MCF 10A (cell line): ENCODE measurements around the gene XYLT1. TPM values are rescaled to one million over a fixed set of nuclear protein-coding genes. Genes with fewer than 3 reads are reported as not detected.

Experiments used
- BruUV-seq: library from RNA; stranded (reverse); fragments of 400-500 nt; replicated peaks from 2 replicates; lab custom pipeline; 2021; lab: Mats Ljungman, UMichigan
- CTCF ChIA-PET: fragments of 300-600 bp; sonication (Branson Sonifier 250); formaldehyde crosslinking; extraction: SDS; loops from one replicate; lab custom pipeline; 2021; ENCODE audit warnings: antibody characterized with exemption, inconsistent platforms; lab: Yijun Ruan, JAX
- POLR2A ChIA-PET: fragments of 300-600, 350-650 bp; sonication (Branson Sonifier 250); formaldehyde crosslinking; extraction: SDS; loops from one replicate; lab custom pipeline; 2020; ENCODE audit warnings: antibody characterized with exemption, inconsistent platforms; lab: Yijun Ruan, JAX
- DNase-seq: peaks from one replicate; pipeline ENCODE4 v3.0.0-alpha.2; 2018; ENCODE audit not compliant: unreplicated experiment
- H3K27ac Mint-ChIP-seq: one replicate; pipeline ENCODE4 v1.8.0; 2022; ENCODE audit warnings: mild to moderate bottlenecking, low read depth, mixed read lengths; ENCODE audit not compliant: unreplicated experiment
- H3K27me3 Mint-ChIP-seq: one replicate; pipeline ENCODE4 v1.8.0; 2022; ENCODE audit warnings: mixed read lengths; ENCODE audit not compliant: insufficient read depth, unreplicated experiment
- H3K36me3 Mint-ChIP-seq: one replicate; pipeline ENCODE4 v1.8.0; 2022; ENCODE audit warnings: mild to moderate bottlenecking, moderate library complexity, mixed read lengths; ENCODE audit not compliant: insufficient read depth, unreplicated experiment
- H3K4me1 Mint-ChIP-seq: one replicate; pipeline ENCODE4 v1.8.0; 2022; ENCODE audit warnings: mixed read lengths; ENCODE audit not compliant: insufficient read depth, unreplicated experiment
- H3K4me3 Mint-ChIP-seq: one replicate; pipeline ENCODE4 v1.8.0; 2022; ENCODE audit warnings: mild to moderate bottlenecking, moderate library complexity, mixed read lengths; ENCODE audit not compliant: unreplicated experiment
- H3K9me3 Mint-ChIP-seq: one replicate; pipeline ENCODE4 v1.8.0; 2022; ENCODE audit warnings: mixed read lengths; ENCODE audit not compliant: unreplicated experiment
- CTCF ChIP-seq: fragments of 200-600 bp; IDR thresholded peaks from one replicate; pipeline ENCODE4 v1.8.0; 2022; ENCODE audit warnings: antibody characterized with exemption, mild to moderate bottlenecking; ENCODE audit not compliant: unreplicated experiment
- intact Hi-C: fragments of 100-400 bp; cut with micrococcal nuclease; formaldehyde crosslinking; loops from 2 replicates; pipeline ENCODE4 v1.14.1; 2022
- total RNA-seq: library from RNA; stranded (reverse); gene quantifications from 2 replicates; pipeline ENCODE4 v1.2.3, GENCODE V29; 2022

XYLT1 gene
- total RNA-seq, 1 experiment from 2014 or later: not detected

- intact Hi-C loops: no loop called here
- no peak overlapping the region for H3K27ac Mint-ChIP-seq
- no TSS peak for BruUV-seq
- no peaks in the 10 kb centered on the region for H3K4me1 Mint-ChIP-seq
- DNase-seq: no peak
- peaks cover 20% of the 10 kb centered on the region for H3K9me3 Mint-ChIP-seq
- no peak overlapping the region for H3K4me3 Mint-ChIP-seq
- ChIA-PET POLR2A (no interaction called here), CTCF (no interaction called here)
- no peaks in the 10 kb centered on the region for H3K27me3 Mint-ChIP-seq
- TF ChIP-seq CTCF: no peak
- H3K36me3 Mint-ChIP-seq: no peaks in the 10 kb centered on the region
Measured at GRCh38 chr16:17323171-17323570, 147.6 kb downstream of the XYLT1 start.

- H3K4me1 Mint-ChIP-seq: no peaks in the 10 kb centered on the region
- H3K27me3 Mint-ChIP-seq: no peaks in the 10 kb centered on the region
- no peak overlapping the region for H3K27ac Mint-ChIP-seq
- peaks cover 29% of the 10 kb centered on the region for H3K9me3 Mint-ChIP-seq
- CTCF ChIA-PET: no interaction called here
- intact Hi-C loops: no loop called here
- H3K4me3 Mint-ChIP-seq: no peak overlapping the region
- POLR2A ChIA-PET: no interaction called here
- BruUV-seq: no TSS peak
- no peak for TF ChIP-seq CTCF
- no peaks in the 10 kb centered on the region for H3K36me3 Mint-ChIP-seq
- no peak for DNase-seq
Measured at GRCh38 chr16:17321824-17322223, 148.9 kb downstream of the XYLT1 start.

GRCh38 chr16:17320009-17320408 is 150.8 kb downstream of the XYLT1 start:
- POLR2A ChIA-PET: no interaction called here
- CTCF ChIA-PET: no interaction called here
- Mint-ChIP-seq H3K27ac (no peak overlapping the region), H3K4me1 (no peaks in the 10 kb centered on the region), H3K27me3 (no peaks in the 10 kb centered on the region), H3K4me3 (no peak overlapping the region), H3K36me3 (no peaks in the 10 kb centered on the region), H3K9me3 (peaks cover 36% of the 10 kb centered on the region)
- no TSS peak for BruUV-seq
- no peak for DNase-seq
- no peak for TF ChIP-seq CTCF
- intact Hi-C loops: no loop called here

GRCh38 chr16:17318238-17318637 is 152.5 kb downstream of the XYLT1 start:
- Mint-ChIP-seq H3K4me1 (no peaks in the 10 kb centered on the region), H3K36me3 (no peaks in the 10 kb centered on the region), H3K27me3 (no peaks in the 10 kb centered on the region), H3K27ac (no peak overlapping the region), H3K4me3 (no peak overlapping the region), H3K9me3 (peaks cover 41% of the 10 kb centered on the region)
- POLR2A ChIA-PET: no interaction called here
- no peak for TF ChIP-seq CTCF
- no TSS peak for BruUV-seq
- intact Hi-C loops: no loop called here
- peak; percentile 1 for DNase-seq
- CTCF ChIA-PET: interaction anchor here (0.5 kb wide), 1 partner anchor 180 kb away, joined by 3 read pairs; no protein-coding TSS in a partner anchor
